HEK293 (cell line): ENCODE results near the gene PHYHD1.

ENCODE experiments used
- CTCF ChIP-seq: fragments of 450-650 bp; formaldehyde crosslinking; IDR thresholded peaks from 2 replicates; pipeline ENCODE4 v1.5.1; 2016; ENCODE audit warnings: missing biosample characterization, missing genetic modification characterization
- PRDM1 ChIP-seq: fragments of 450-650 bp; formaldehyde crosslinking; IDR thresholded peaks from 2 replicates; pipeline ENCODE4; 2016; ENCODE audit warnings: missing biosample characterization, missing genetic modification characterization
- SP3 ChIP-seq: fragments of 450-650 bp; formaldehyde crosslinking; IDR thresholded peaks from 2 replicates; pipeline ENCODE4 v1.5.1; 2016; ENCODE audit warnings: missing biosample characterization, missing genetic modification characterization
- ZBTB17 ChIP-seq: fragments of 450-650 bp; formaldehyde crosslinking; IDR thresholded peaks from 2 replicates; pipeline ENCODE4 v1.5.1; 2016; ENCODE audit warnings: missing biosample characterization, missing genetic modification characterization
- ZBTB21 ChIP-seq: fragments of 450-650 bp; formaldehyde crosslinking; IDR thresholded peaks from 2 replicates; pipeline ENCODE4 v1.5.1; 2017; ENCODE audit warnings: missing biosample characterization, missing genetic modification characterization
- ZNF138 ChIP-seq: fragments of 450-650 bp; formaldehyde crosslinking; IDR thresholded peaks from 2 replicates; pipeline ENCODE4 v1.5.1; 2016; ENCODE audit warnings: missing biosample characterization, missing genetic modification characterization, borderline replicate concordance
- ZNF174 ChIP-seq: fragments of 450-650 bp; formaldehyde crosslinking; IDR thresholded peaks from 2 replicates; pipeline ENCODE4 v1.5.0; 2017; ENCODE audit warnings: missing biosample characterization, mild to moderate bottlenecking, missing genetic modification characterization
- ZNF362 ChIP-seq: fragments of 450-650 bp; formaldehyde crosslinking; IDR thresholded peaks from 2 replicates; pipeline ENCODE4 v1.5.1; 2016; ENCODE audit warnings: missing biosample characterization, missing genetic modification characterization

- TF ChIP-seq CTCF (tag by site-specific recombination): no peak
- no peak for TF ChIP-seq ZNF362 (tag by site-specific recombination)
- TF ChIP-seq ZBTB17 (tag by site-specific recombination): no peak
- no peak for TF ChIP-seq ZNF138 (tag by site-specific recombination)
- TF ChIP-seq PRDM1 (tag by site-specific recombination): no peak
- no peak for TF ChIP-seq ZNF174
- TF ChIP-seq SP3 (tag by site-specific recombination): no peak
- no peak for TF ChIP-seq ZBTB21 (tag by site-specific recombination)
These were observed 48.7 kb downstream of the PHYHD1 start for GRCh38 chr9:128969491-128969890.
